Astrocyte (in vitro differentiated cells and primary cell): Measurements from ENCODE around the gene HDGFL3. TPM values are rescaled to one million over a fixed set of nuclear protein-coding genes. Genes with fewer than 3 reads are reported as not detected.
"Not testable (repeated sequence)": the region's sequence is repeated elsewhere in the genome, so short reads cannot be mapped to it uniquely, and the experiment has no call there.

Experiments used
- DNase-seq: peaks from one replicate; pipeline ENCODE4 v3.0.0-alpha.2; 2010; ENCODE audit warnings: low read depth
- FAIRE-seq: peaks from 2 replicates; lab custom pipeline; 2011; peaks lifted over from hg19 to GRCh38; lab: Jason Lieb, UNC
- H2AFZ ChIP-seq: 2 replicates; pipeline ENCODE4 v1.6.0; 2012; ENCODE audit warnings: low read depth, low read length, inconsistent platforms
- H3K27ac ChIP-seq: 2 replicates; pipeline ENCODE4 v1.5.1; 2011; ENCODE audit warnings: low read depth, low read length, inconsistent platforms
- H3K27me3 ChIP-seq: 2 replicates; pipeline ENCODE4 v1.6.0; 2011; ENCODE audit warnings: low read length, inconsistent platforms; ENCODE audit not compliant: insufficient read depth
- H3K36me3 ChIP-seq: 2 replicates; pipeline ENCODE4 v1.5.1; 2011; ENCODE audit warnings: low read length, inconsistent platforms; ENCODE audit not compliant: insufficient read depth
- H3K4me1 ChIP-seq: 2 replicates; pipeline ENCODE4 v1.5.1; 2011; ENCODE audit warnings: low read length, inconsistent platforms; ENCODE audit not compliant: insufficient read depth
- H3K4me2 ChIP-seq: 2 replicates; pipeline ENCODE4 v1.6.0; 2012; ENCODE audit warnings: low read length, inconsistent platforms
- H3K4me3 ChIP-seq: 2 replicates; pipeline ENCODE4 v1.5.1; 2011; ENCODE audit warnings: low read depth, mild to moderate bottlenecking, low read length, inconsistent platforms; ENCODE audit not compliant: insufficient read depth
- H3K79me2 ChIP-seq: 2 replicates; pipeline ENCODE4 v1.6.0; 2012; ENCODE audit warnings: mild to moderate bottlenecking, low read length, inconsistent platforms; ENCODE audit not compliant: insufficient read depth
- H3K9ac ChIP-seq: 2 replicates; pipeline ENCODE4 v1.6.0; 2012; ENCODE audit warnings: mild to moderate bottlenecking, low read length, inconsistent platforms
- H3K9me3 ChIP-seq: 2 replicates; pipeline ENCODE4 v1.5.1; 2012; ENCODE audit warnings: low read depth, mild to moderate bottlenecking, low read length, inconsistent platforms; ENCODE audit not compliant: insufficient read depth
- H4K20me1 ChIP-seq: 2 replicates; pipeline ENCODE4 v1.6.0; 2012; ENCODE audit warnings: low read length, inconsistent platforms; ENCODE audit not compliant: insufficient read depth
- H3K27ac Mint-ChIP-seq: one replicate; pipeline ENCODE4 v1.8.0; 2021; ENCODE audit warnings: mild to moderate bottlenecking, mixed read lengths; ENCODE audit not compliant: unreplicated experiment
- H3K27me3 Mint-ChIP-seq: one replicate; pipeline ENCODE4 v1.8.0; 2021; ENCODE audit warnings: low read depth, mixed read lengths; ENCODE audit not compliant: unreplicated experiment
- H3K36me3 Mint-ChIP-seq: one replicate; pipeline ENCODE4 v1.8.0; 2021; ENCODE audit warnings: low read depth, mixed read lengths; ENCODE audit not compliant: unreplicated experiment
- H3K4me1 Mint-ChIP-seq: one replicate; pipeline ENCODE4 v1.8.0; 2021; ENCODE audit warnings: low read depth, mixed read lengths; ENCODE audit not compliant: unreplicated experiment
- H3K4me3 Mint-ChIP-seq: one replicate; pipeline ENCODE4 v1.8.0; 2021; ENCODE audit warnings: mild to moderate bottlenecking, moderate library complexity, mixed read lengths; ENCODE audit not compliant: unreplicated experiment
- H3K9me3 Mint-ChIP-seq: one replicate; pipeline ENCODE4 v1.8.0; 2021; ENCODE audit warnings: mild to moderate bottlenecking, mixed read lengths; ENCODE audit not compliant: unreplicated experiment
- EZH2 ChIP-seq: IDR thresholded peaks from 2 replicates; pipeline ENCODE4 v1.6.1; 2012; ENCODE audit warnings: mild to moderate bottlenecking, low read length, inconsistent platforms; ENCODE audit not compliant: insufficient read depth
- total RNA-seq: library from RNA; stranded (reverse); gene quantifications from 2 replicates; pipeline ENCODE4 v1.2.1, GENCODE V29; 2021
- TF ChIP-seq, protein P1 (sequence below): IDR thresholded peaks from 2 replicates; pipeline ENCODE4 v1.5.1; 2011; ENCODE audit warnings: low read depth, mild to moderate bottlenecking, inconsistent platforms, low read length, moderate library complexity; ENCODE audit not compliant: insufficient read depth

HDGFL3 gene
- total RNA-seq, 1 donor from 2014 or later: 91.9 TPM

DNA sequence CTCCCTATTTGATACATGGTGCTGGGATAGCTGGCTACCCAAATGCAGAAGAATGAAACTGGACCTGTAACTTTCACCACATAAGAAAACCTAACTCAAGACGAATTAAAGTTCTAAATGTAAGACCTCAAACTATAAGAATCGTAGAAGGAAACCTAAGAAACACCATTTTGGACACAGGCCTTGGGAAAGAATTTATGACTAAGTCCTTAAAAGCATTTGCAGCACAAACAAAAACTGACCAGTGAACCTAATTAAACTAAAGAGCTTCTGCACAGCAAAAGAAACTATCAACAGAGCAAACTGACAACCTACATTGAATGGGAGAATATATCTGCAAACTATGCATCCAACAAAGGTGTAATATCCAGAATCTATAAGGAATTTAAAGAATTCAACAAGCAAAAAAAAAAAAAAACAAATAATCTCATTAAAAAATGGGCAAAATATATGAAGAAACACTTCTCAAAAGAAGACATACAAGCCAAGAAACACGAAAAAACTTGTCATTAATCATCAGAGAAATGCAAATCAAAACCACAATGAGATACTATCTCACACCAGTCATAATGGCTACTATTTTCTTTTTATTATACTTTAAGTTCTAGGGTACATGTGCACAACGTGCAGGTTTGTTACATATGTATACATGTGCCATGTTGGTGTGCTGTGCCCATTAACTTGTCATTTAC, 37.0 kb downstream of the HDGFL3 start:
- peak overlapping the region; percentile 31 for H3K9ac ChIP-seq
- H3K4me2 ChIP-seq: peak overlapping the region; percentile 61
- peaks cover 70% of the 10 kb centered on the region for H4K20me1 ChIP-seq
- peak overlapping the region; percentile 44 for H3K27ac ChIP-seq
- peaks cover 5% of the 10 kb centered on the region for H3K4me1 Mint-ChIP-seq
- H3K9me3 ChIP-seq: no peaks in the 10 kb centered on the region
- no peaks in the 10 kb centered on the region for H3K27me3 Mint-ChIP-seq
- no peak for TF ChIP-seq EZH2
- TF ChIP-seq, protein P1, sequence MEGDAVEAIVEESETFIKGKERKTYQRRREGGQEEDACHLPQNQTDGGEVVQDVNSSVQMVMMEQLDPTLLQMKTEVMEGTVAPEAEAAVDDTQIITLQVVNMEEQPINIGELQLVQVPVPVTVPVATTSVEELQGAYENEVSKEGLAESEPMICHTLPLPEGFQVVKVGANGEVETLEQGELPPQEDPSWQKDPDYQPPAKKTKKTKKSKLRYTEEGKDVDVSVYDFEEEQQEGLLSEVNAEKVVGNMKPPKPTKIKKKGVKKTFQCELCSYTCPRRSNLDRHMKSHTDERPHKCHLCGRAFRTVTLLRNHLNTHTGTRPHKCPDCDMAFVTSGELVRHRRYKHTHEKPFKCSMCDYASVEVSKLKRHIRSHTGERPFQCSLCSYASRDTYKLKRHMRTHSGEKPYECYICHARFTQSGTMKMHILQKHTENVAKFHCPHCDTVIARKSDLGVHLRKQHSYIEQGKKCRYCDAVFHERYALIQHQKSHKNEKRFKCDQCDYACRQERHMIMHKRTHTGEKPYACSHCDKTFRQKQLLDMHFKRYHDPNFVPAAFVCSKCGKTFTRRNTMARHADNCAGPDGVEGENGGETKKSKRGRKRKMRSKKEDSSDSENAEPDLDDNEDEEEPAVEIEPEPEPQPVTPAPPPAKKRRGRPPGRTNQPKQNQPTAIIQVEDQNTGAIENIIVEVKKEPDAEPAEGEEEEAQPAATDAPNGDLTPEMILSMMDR: no peak
- peak overlapping the region; percentile 20 for H3K27ac Mint-ChIP-seq
- H3K27me3 ChIP-seq: no peaks in the 10 kb centered on the region
- no peak overlapping the region for H2AFZ ChIP-seq
- FAIRE-seq (no peak), DNase-seq (peak; percentile 68)
- peaks cover 6% of the 10 kb centered on the region for H3K4me1 ChIP-seq
- H3K4me3 Mint-ChIP-seq: no peak overlapping the region
- H3K9me3 Mint-ChIP-seq: no peaks in the 10 kb centered on the region
- H3K4me3 ChIP-seq: no peak overlapping the region
- no peaks in the 10 kb centered on the region for H3K36me3 Mint-ChIP-seq
- H3K36me3 ChIP-seq: no peaks in the 10 kb centered on the region
- H3K79me2 ChIP-seq: peaks cover 84% of the 10 kb centered on the region

DNA sequence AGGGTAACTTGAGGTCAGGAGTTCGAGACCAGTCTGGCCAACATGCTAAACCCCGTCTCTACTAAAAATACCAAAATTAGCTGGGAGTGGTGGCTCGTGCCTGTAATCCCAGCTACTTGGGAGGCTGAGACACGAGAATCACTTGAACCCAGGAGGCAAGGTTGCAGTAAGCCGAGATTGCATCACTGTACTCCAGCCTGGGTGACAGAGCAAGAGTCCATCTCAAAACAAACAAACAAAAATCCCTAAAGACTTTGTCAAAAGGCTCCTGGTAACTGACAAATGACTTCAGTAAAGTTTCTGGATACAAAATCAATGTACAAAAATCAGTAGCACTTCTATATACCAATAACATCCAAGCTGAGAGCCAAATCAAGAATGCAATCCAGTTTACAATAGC, 38.0 kb downstream of the HDGFL3 start:
- not testable (repeated sequence) for H3K9me3 ChIP-seq, H3K36me3 Mint-ChIP-seq, FAIRE-seq, H3K27ac ChIP-seq, H3K36me3 ChIP-seq, H3K4me3 ChIP-seq, H3K4me2 ChIP-seq, H3K4me3 Mint-ChIP-seq, H2AFZ ChIP-seq, DNase-seq, H3K9ac ChIP-seq, H3K27me3 ChIP-seq, H3K27me3 Mint-ChIP-seq, H3K9me3 Mint-ChIP-seq
- Mint-ChIP-seq H3K27ac (peak overlapping the region; percentile 34), H3K4me1 (peaks cover 15% of the 10 kb centered on the region)
- H3K4me1 ChIP-seq: peaks cover 15% of the 10 kb centered on the region
- H4K20me1 ChIP-seq: peaks cover 71% of the 10 kb centered on the region
- H3K79me2 ChIP-seq: peaks cover 89% of the 10 kb centered on the region

DNA sequence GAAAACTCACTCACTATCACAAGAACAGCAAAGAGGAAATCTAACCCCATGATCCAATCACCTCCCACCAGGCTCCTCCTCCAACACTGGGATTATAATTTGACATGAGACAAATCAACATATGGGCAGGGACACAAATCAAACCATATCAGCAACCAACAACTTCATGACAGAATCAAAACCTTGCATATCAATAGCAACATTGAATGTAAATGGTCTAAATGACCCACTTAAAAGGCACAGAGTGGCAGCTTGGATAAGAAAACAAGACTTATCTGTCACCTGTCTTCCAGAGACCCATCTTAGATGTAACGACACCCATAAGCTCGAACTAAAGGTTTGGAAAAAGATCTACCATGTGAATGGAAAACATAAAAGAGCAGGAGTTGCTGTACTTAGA, 40.8 kb downstream of the HDGFL3 start:
- no peaks in the 10 kb centered on the region for H3K9me3 Mint-ChIP-seq
- TF ChIP-seq EZH2: no peak
- TF ChIP-seq, protein P1: no peak
- no peak overlapping the region for H3K27ac ChIP-seq
- no peaks in the 10 kb centered on the region for H3K27me3 ChIP-seq
- H3K4me1 Mint-ChIP-seq: peaks cover 26% of the 10 kb centered on the region
- H3K4me3 Mint-ChIP-seq: no peak overlapping the region
- H3K36me3 Mint-ChIP-seq: peaks cover 3% of the 10 kb centered on the region
- DNase-seq (no peak), FAIRE-seq (no peak)
- no peak overlapping the region for H3K9ac ChIP-seq
- H4K20me1 ChIP-seq: peaks cover 63% of the 10 kb centered on the region
- H3K9me3 ChIP-seq: no peaks in the 10 kb centered on the region
- peaks cover 20% of the 10 kb centered on the region for H3K4me1 ChIP-seq
- no peaks in the 10 kb centered on the region for H3K36me3 ChIP-seq
- no peak overlapping the region for H3K4me3 ChIP-seq
- H2AFZ ChIP-seq: no peak overlapping the region
- H3K4me2 ChIP-seq: no peak overlapping the region
- H3K27ac Mint-ChIP-seq: no peak overlapping the region
- peaks cover 88% of the 10 kb centered on the region for H3K79me2 ChIP-seq
- H3K27me3 Mint-ChIP-seq: no peaks in the 10 kb centered on the region
